Lung (tissue), 12 donors: Measurements from ENCODE around the gene ZNRF2. TPM values are rescaled to one million over a fixed set of nuclear protein-coding genes. Genes with fewer than 3 reads are reported as not detected.
A peak's percentile ranks its signal among the peaks of the same experiment; 100 is the strongest.

ENCODE experiments used
- ATAC-seq: fragments of 200-7000 bp; cut with Tn5 transposase; one replicate; pipeline ENCODE4 v1.9.1; 2020; ENCODE audit warnings: moderate number of reproducible peaks; ENCODE audit not compliant: insufficient read depth, low FRiP score
- DNase-seq, 3 donors: peaks; one replicate each; pipeline ENCODE4 v3.0.0-alpha.2; 2013 to 2017
- H3K27ac ChIP-seq, 2 donors: one replicate each; pipeline ENCODE4 v1.5.1; 2013; ENCODE audit warnings: mild to moderate bottlenecking in 2 of 2, moderate library complexity in 2 of 2, control low read depth in 1 of 2, inconsistent platforms in 1 of 2, low read depth in 1 of 2, low read length in 1 of 2
- H3K27me3 ChIP-seq, 3 donors: one replicate each; pipeline ENCODE4 v1.5.1; 2013; ENCODE audit warnings: low read length in 2 of 3; ENCODE audit not compliant: control insufficient read depth in 3 of 3, insufficient read depth in 3 of 3
- H3K36me3 ChIP-seq, 4 donors: one replicate each; pipeline ENCODE4 v1.5.1; 2013; ENCODE audit warnings: low read length in 4 of 4, mild to moderate bottlenecking in 1 of 4, moderate library complexity in 1 of 4; ENCODE audit not compliant: control insufficient read depth in 4 of 4, insufficient read depth in 4 of 4
- H3K4me1 ChIP-seq, 5 donors: one replicate each; pipeline ENCODE4 v1.5.1; 2013; ENCODE audit warnings: low read length in 5 of 5, mild to moderate bottlenecking in 2 of 5, moderate library complexity in 1 of 5; ENCODE audit not compliant: control insufficient read depth in 5 of 5, insufficient read depth in 5 of 5
- H3K4me3 ChIP-seq: one replicate; pipeline ENCODE4 v1.5.1; 2013; ENCODE audit warnings: mild to moderate bottlenecking, control low read depth, moderate library complexity
- H3K9ac ChIP-seq, 2 donors: one replicate each; pipeline ENCODE4 v1.5.1; 2013; ENCODE audit warnings: low read length in 2 of 2, control low read depth in 1 of 2; ENCODE audit not compliant: insufficient read depth in 1 of 2
- H3K9me3 ChIP-seq, 4 donors: one replicate each; pipeline ENCODE4 v1.5.1; 2013; ENCODE audit warnings: low read length in 3 of 4, mild to moderate bottlenecking in 1 of 4, moderate library complexity in 1 of 4; ENCODE audit not compliant: control insufficient read depth in 4 of 4, insufficient read depth in 3 of 4
- WGBS, 2 donors: extraction: QIAGEN DNeasy Blood & Tissue Kit; methylation state at CpG; one replicate each; pipeline ENCODE4 v1.1.7; 2013; 5-methylcytosine and 5-hydroxymethylcytosine counted together
- polyA plus RNA-seq, 2 donors: library from polyadenylated mRNA; stranded (reverse); fragments of 200-250 nt; gene quantifications; one replicate each; pipeline ENCODE4 v1.2.1, GENCODE V29; 2013
- total RNA-seq, 2 donors: library from RNA; depleted of rRNA in 1 of 2; stranded (reverse); fragments of >200 nt in 1 of 2; gene quantifications; one replicate each; pipeline ENCODE4 v1.2.1, GENCODE V29; 2014 to 2021
- TF ChIP-seq, protein P1 (sequence below): IDR thresholded peaks from 2 replicates; pipeline ENCODE4 v1.5.1; 2012; ENCODE audit warnings: mild to moderate bottlenecking; ENCODE audit errors: control extremely low read depth, extremely low read depth
- donor health status: control.
- donor health status: control.
- donor health status: Bipolar disorder and iron deficiency.
- donor health status: healthy.
- donor health status: DM: yes; HTN: yes; CAD: no.

The ZNRF2 gene
- total and polyA plus RNA-seq, 4 donors = 5.9 to 27.6 (median 15.4) TPM

DNA sequence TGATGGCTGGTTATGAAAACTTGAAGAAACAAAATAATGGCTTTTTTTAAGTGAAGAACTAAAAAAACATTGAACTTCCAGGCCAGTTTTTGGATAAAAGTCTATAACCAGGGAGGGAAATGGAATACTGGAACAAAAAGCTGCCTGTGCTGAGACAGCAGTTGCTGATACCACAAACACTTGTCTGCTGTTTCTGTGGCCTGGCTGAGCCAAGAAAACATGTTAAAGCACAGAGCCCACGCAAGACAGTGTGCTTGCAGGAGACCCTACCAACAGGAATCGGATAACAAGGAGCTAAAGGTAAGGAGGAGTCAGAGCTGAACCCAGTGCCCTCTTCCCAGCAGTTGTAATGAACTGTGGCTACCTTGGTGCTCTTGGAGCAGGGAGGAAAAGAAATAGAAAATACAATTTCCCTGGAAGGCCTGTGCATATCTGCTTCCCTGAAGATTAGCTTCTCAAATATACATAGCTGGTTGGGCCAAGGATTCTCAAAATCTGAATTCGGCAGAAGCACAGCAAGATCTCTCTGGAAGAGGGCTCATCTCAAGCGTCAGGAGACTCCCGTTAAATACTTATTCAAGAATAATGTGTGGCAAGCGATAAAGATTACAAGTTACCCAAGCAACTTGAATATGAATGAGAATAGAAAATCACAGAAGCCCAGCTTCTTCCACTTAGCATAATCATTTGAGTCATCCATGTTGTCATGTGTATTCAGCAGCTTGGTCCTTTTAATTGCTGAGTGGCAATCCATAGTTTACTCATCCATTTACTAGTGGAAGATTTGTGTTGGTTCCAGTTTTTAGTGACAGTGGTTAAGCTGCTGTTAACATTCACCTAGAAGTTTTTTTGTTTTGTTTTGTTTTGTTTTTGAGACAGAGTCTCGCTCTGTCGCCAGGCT lies 106.6 kb downstream of the ZNRF2 start:
- H3K4me1 ChIP-seq = peaks cover 0 to 2% (median 0%) of the 10 kb centered on the region in 5 donors
- 95 to 97% methylated on average over 8 of the region's 8 CpGs for WGBS, 2 donors
- no peak overlapping the region for H3K4me3 ChIP-seq
- peaks cover 0 to 1% (median 0%) of the 10 kb centered on the region in 4 donors for H3K9me3 ChIP-seq
- H3K27me3 ChIP-seq = no peaks in the 10 kb centered on the region
- no peak overlapping the region for H3K9ac ChIP-seq
- DNase-seq (no peak), ATAC-seq (no peak)
- no peak overlapping the region for H3K27ac ChIP-seq
- TF ChIP-seq, protein P1, sequence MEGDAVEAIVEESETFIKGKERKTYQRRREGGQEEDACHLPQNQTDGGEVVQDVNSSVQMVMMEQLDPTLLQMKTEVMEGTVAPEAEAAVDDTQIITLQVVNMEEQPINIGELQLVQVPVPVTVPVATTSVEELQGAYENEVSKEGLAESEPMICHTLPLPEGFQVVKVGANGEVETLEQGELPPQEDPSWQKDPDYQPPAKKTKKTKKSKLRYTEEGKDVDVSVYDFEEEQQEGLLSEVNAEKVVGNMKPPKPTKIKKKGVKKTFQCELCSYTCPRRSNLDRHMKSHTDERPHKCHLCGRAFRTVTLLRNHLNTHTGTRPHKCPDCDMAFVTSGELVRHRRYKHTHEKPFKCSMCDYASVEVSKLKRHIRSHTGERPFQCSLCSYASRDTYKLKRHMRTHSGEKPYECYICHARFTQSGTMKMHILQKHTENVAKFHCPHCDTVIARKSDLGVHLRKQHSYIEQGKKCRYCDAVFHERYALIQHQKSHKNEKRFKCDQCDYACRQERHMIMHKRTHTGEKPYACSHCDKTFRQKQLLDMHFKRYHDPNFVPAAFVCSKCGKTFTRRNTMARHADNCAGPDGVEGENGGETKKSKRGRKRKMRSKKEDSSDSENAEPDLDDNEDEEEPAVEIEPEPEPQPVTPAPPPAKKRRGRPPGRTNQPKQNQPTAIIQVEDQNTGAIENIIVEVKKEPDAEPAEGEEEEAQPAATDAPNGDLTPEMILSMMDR = no peak
- H3K36me3 ChIP-seq = no peaks in the 10 kb centered on the region

DNA sequence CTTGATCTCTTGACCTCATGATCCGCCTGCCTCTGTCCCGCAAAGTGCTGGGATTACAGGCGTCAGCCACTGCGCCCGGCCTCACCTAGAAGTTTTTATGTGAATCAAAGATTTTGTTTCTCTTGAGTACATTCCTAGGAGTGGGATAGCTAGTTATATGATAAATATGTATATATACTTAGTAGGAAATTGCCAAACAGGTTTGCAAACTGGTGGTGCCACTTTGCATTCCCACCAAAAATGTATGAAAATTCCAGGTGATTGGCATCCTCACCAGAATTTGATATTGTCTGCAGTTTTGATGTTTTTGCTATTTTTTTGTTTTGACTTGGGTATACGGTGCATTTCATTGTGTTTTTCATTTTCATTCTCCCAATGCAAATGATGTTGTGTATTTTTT lies 107.4 kb downstream of the ZNRF2 start:
- Histone ChIP-seq H3K36me3 (no peaks in the 10 kb centered on the region), H3K4me3 (no peak overlapping the region), H3K27ac (no peak overlapping the region), H3K27me3 (no peaks in the 10 kb centered on the region), H3K9me3 (peaks cover 0 to 1% (median 0%) of the 10 kb centered on the region in 4 donors), H3K4me1 (peaks cover 0 to 2% (median 0%) of the 10 kb centered on the region in 5 donors), H3K9ac (no peak overlapping the region)
- ATAC-seq = no peak
- TF ChIP-seq, protein P1 = no peak
- peak in 2 of 3 donors; percentile 23 to 44 for DNase-seq
- 93 to 96% methylated on average over 6 of the region's 6 CpGs for WGBS, 2 donors

DNA sequence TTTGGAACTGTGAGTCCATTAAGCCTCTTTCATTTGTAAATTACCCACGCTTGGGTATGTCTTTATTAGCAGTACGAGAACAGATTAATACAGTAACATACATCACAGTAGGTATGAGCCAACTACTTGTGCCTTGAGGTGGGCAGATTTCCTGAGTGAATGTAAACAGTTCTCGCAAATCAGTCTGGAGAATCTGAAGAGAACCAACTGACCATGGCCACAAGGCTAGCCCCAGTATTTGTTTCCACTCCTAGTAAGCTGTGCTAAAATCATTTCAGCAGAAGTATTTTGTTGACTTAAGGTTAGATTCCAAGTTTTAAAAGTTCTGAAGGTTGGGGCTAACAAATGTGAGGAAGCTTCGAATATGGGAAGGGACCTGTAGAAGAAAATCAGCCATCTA lies 111.3 kb downstream of the ZNRF2 start:
- no peak overlapping the region for H3K9ac ChIP-seq
- H3K4me3 ChIP-seq = no peak overlapping the region
- DNase-seq (no peak), ATAC-seq (no peak)
- WGBS, 2 donors = 84 to 87% methylated on average over 4 of the region's 4 CpGs
- H3K27ac ChIP-seq = no peak overlapping the region
- H3K4me1 ChIP-seq = no peaks in the 10 kb centered on the region
- TF ChIP-seq, protein P1 = no peak
- H3K27me3 ChIP-seq = no peaks in the 10 kb centered on the region
- H3K9me3 ChIP-seq = peaks cover 0 to 1% (median 0%) of the 10 kb centered on the region in 4 donors
- H3K36me3 ChIP-seq = no peaks in the 10 kb centered on the region
